ENCODE data around the gene SCN5A.

DNA sequence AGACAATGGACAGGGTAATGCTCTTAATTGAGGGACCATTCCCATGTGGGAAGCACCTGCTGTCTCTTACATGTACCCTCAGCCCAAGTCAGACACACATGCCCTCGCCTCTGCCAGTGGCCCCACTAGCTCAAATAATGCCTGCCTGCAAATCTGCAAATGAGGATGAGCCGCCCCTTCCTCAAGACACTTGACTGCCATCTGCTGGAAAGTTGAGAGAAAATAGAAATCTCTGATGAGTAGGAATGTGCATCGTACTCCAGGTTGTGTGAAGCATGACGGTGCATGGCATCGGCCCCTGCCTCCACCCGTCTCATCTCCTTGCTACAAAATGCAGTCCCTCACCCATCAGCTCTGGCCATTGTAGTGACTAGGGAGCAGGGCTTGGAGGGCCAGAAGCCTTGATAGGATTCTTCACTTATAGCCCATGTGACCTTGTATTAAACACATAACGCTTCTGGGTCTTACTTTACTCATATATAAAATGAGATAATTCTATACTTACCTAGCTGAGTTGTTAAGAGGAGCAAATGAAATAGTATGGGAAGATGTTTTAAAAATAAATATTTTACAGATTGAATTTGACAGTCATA lies 6.3 kb upstream of the SCN5A start:
- TF ChIP-seq ZNF704 (CRISPR knock-in tag; IDR thresholded peaks at IDR 0.05; ENCODE audit: borderline replicate concordance): no peak
- no peak for TF ChIP-seq TBX2 (CRISPR knock-in tag; IDR thresholded peaks at IDR 0.05; ENCODE audit: borderline replicate concordance)
- TF ChIP-seq ATF1 (CRISPR knock-in tag; IDR thresholded peaks at IDR 0.05): no peak
- peak; percentile 79 for TF ChIP-seq CTCF (CRISPR knock-in tag; IDR thresholded peaks at IDR 0.05)
- TF ChIP-seq ZNF350 (CRISPR knock-in tag; IDR thresholded peaks at IDR 0.05; ENCODE audit: borderline replicate concordance, low read depth): no peak
- TF ChIP-seq ATF2 (CRISPR knock-in tag; IDR thresholded peaks at IDR 0.05): no peak
- TF ChIP-seq RAD51 (IDR thresholded peaks at IDR 0.05; ENCODE audit: borderline replicate concordance): no peak
- no peak for TF ChIP-seq ZNF792 (CRISPR knock-in tag; IDR thresholded peaks at IDR 0.05)
- TF ChIP-seq, protein P1, sequence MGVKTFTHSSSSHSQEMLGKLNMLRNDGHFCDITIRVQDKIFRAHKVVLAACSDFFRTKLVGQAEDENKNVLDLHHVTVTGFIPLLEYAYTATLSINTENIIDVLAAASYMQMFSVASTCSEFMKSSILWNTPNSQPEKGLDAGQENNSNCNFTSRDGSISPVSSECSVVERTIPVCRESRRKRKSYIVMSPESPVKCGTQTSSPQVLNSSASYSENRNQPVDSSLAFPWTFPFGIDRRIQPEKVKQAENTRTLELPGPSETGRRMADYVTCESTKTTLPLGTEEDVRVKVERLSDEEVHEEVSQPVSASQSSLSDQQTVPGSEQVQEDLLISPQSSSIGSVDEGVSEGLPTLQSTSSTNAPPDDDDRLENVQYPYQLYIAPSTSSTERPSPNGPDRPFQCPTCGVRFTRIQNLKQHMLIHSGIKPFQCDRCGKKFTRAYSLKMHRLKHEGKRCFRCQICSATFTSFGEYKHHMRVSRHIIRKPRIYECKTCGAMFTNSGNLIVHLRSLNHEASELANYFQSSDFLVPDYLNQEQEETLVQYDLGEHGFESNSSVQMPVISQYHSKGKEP (CRISPR knock-in tag; IDR thresholded peaks at IDR 0.05): no peak
- no peak for TF ChIP-seq ZNF644 (CRISPR knock-in tag; IDR thresholded peaks at IDR 0.05; ENCODE audit: low read depth)
- no peak for TF ChIP-seq AKNA (CRISPR knock-in tag; IDR thresholded peaks at IDR 0.05; ENCODE audit: borderline replicate concordance)
- no peak for TF ChIP-seq DMTF1 (CRISPR knock-in tag; IDR thresholded peaks at IDR 0.05)
- TF ChIP-seq RFX5 (IDR thresholded peaks at IDR 0.05; ENCODE audit: low read depth, low read length): no peak
